Progenitor cell of endocrine pancreas (in vitro differentiated cells): ENCODE results near the gene BIRC5. TPM values are rescaled to one million over a fixed set of nuclear protein-coding genes. Genes with fewer than 3 reads are reported as not detected.

Experiments used
- DNase-seq: peaks from one replicate; pipeline ENCODE4 v3.0.0; 2021; ENCODE audit warnings: low spot score; ENCODE audit not compliant: unreplicated experiment
- H3K27ac Mint-ChIP-seq: 2 replicates; pipeline ENCODE4 v1.8.0; 2021; ENCODE audit warnings: mild to moderate bottlenecking, moderate library complexity, mixed read lengths
- H3K27me3 Mint-ChIP-seq: 2 replicates; pipeline ENCODE4 v1.8.0; 2021; ENCODE audit warnings: mixed read lengths
- H3K36me3 Mint-ChIP-seq: 2 replicates; pipeline ENCODE4 v1.8.0; 2022; ENCODE audit warnings: mixed read lengths; ENCODE audit not compliant: insufficient read depth
- H3K4me1 Mint-ChIP-seq: 2 replicates; pipeline ENCODE4 v1.8.0; 2021; ENCODE audit warnings: low read depth, mixed read lengths
- H3K4me3 Mint-ChIP-seq: 2 replicates; pipeline ENCODE4 v1.8.0; 2021; ENCODE audit warnings: low read depth, mild to moderate bottlenecking, moderate library complexity, mixed read lengths
- H3K9me3 Mint-ChIP-seq: 2 replicates; pipeline ENCODE4 v1.8.0; 2021; ENCODE audit warnings: low read depth, mixed read lengths
- total RNA-seq: library from RNA; stranded (reverse); gene quantifications from 2 replicates; pipeline ENCODE4 v1.2.1, GENCODE V29; 2021
- TF ChIP-seq, protein P1 (sequence below): fragments of 200-600 bp; sonication (generic); IDR thresholded peaks from one replicate; pipeline ENCODE4 v1.5.0; 2021; ENCODE audit warnings: antibody characterized with exemption, mild to moderate bottlenecking; ENCODE audit not compliant: unreplicated experiment

The BIRC5 gene
- total RNA-seq, 1 donor from 2014 or later = 30.0 TPM

GRCh38 chr17:78200451-78200850, 13.6 kb upstream of the BIRC5 start:
- Mint-ChIP-seq H3K9me3 (no peaks in the 10 kb centered on the region), H3K4me3 (no peak overlapping the region), H3K27ac (no peak overlapping the region), H3K36me3 (peaks cover 4% of the 10 kb centered on the region), H3K27me3 (no peaks in the 10 kb centered on the region), H3K4me1 (peaks cover 8% of the 10 kb centered on the region)
- TF ChIP-seq, protein P1, sequence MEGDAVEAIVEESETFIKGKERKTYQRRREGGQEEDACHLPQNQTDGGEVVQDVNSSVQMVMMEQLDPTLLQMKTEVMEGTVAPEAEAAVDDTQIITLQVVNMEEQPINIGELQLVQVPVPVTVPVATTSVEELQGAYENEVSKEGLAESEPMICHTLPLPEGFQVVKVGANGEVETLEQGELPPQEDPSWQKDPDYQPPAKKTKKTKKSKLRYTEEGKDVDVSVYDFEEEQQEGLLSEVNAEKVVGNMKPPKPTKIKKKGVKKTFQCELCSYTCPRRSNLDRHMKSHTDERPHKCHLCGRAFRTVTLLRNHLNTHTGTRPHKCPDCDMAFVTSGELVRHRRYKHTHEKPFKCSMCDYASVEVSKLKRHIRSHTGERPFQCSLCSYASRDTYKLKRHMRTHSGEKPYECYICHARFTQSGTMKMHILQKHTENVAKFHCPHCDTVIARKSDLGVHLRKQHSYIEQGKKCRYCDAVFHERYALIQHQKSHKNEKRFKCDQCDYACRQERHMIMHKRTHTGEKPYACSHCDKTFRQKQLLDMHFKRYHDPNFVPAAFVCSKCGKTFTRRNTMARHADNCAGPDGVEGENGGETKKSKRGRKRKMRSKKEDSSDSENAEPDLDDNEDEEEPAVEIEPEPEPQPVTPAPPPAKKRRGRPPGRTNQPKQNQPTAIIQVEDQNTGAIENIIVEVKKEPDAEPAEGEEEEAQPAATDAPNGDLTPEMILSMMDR = no peak
- DNase-seq = no peak

DNA sequence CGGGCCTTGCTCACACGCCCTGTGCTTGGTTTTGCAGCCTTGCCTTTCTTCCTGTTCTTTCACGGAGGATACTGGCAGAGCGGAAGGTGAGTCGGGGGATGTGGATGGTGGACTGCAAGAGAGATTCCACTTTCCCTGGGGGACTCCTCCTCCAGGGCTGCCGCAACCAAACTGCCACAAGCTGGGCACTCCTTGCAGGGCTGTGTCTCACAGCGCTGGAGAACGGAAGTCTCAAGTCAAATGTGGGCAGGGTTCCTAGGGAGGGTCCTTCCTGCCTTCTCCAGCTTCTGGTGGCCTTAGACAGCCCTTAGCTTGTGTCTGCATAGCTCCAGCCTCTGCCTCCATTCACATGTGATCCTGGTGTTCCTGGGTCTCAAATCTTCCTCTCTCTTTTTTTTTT, 11.4 kb upstream of the BIRC5 start:
- H3K36me3 Mint-ChIP-seq = peaks cover 4% of the 10 kb centered on the region
- H3K27me3 Mint-ChIP-seq = no peaks in the 10 kb centered on the region
- H3K4me1 Mint-ChIP-seq = peaks cover 8% of the 10 kb centered on the region
- DNase-seq = no peak
- H3K27ac Mint-ChIP-seq = no peak overlapping the region
- H3K4me3 Mint-ChIP-seq = no peak overlapping the region
- H3K9me3 Mint-ChIP-seq = no peaks in the 10 kb centered on the region
- TF ChIP-seq, protein P1 = no peak

DNA sequence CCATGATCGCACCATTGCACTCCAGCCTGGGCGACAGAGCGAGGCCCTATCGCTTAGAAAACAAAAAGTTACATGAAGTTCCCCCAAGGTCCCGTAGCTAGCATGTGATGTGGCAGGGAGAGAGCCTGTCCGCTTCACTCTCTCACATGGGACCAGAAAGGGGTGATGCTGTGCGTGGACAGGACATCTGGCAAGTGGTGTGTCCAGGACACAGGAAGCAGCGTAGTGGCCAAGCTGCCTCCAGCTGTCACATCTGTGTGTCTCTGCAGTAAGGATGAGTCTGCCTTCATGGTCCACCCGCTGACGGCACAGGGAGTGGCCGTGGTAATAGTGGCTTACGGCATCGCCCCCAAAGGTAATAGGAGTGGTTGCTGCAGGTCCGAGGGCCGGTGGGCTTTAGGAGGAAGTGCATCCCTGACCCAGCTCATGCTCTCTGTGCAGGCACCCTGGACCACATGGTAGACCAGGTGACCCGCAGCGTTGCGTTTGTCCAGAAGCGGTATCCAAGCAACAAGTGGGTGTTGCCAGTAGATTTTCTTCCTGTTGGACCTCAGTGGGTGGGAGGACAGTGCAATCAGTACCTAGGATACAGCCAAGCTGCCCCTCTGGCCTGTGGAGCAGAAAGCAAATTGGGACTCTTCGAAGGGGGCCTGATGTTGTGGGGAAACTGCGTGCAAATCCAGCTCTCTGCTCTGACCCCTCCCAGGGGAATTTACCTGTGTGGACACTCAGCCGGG, 9.5 kb upstream of the BIRC5 start:
- no peak overlapping the region for H3K4me3 Mint-ChIP-seq
- TF ChIP-seq, protein P1 = no peak
- H3K9me3 Mint-ChIP-seq = no peaks in the 10 kb centered on the region
- no peak for DNase-seq
- peaks cover 1% of the 10 kb centered on the region for H3K36me3 Mint-ChIP-seq
- no peaks in the 10 kb centered on the region for H3K4me1 Mint-ChIP-seq
- no peaks in the 10 kb centered on the region for H3K27me3 Mint-ChIP-seq
- no peak overlapping the region for H3K27ac Mint-ChIP-seq

GRCh38 chr17:78205124-78205775, 8.8 kb upstream of the BIRC5 start:
- no peak overlapping the region for H3K27ac Mint-ChIP-seq

GRCh38 chr17:78206298-78206697, 7.8 kb upstream of the BIRC5 start:
- Mint-ChIP-seq H3K9me3 (no peaks in the 10 kb centered on the region), H3K27me3 (no peaks in the 10 kb centered on the region), H3K36me3 (peaks cover 1% of the 10 kb centered on the region), H3K4me3 (no peak overlapping the region), H3K27ac (no peak overlapping the region), H3K4me1 (no peaks in the 10 kb centered on the region)
- DNase-seq = no peak
- TF ChIP-seq, protein P1 = no peak

More at GRCh38 chr17:78205124-78205775, 8.8 kb upstream of the BIRC5 start:
- no peak overlapping the region for H3K4me3 Mint-ChIP-seq
- TF ChIP-seq, protein P1 = no peak
- no peaks in the 10 kb centered on the region for H3K4me1 Mint-ChIP-seq
- H3K9me3 Mint-ChIP-seq = no peaks in the 10 kb centered on the region
- H3K27me3 Mint-ChIP-seq = no peaks in the 10 kb centered on the region
- H3K36me3 Mint-ChIP-seq = peaks cover 1% of the 10 kb centered on the region
- no peak for DNase-seq
